HepG2 (cell line): ENCODE data around the gene TSKU. TPM values are rescaled to one million over a fixed set of nuclear protein-coding genes. Genes with fewer than 3 reads are reported as not detected.
A peak's percentile ranks its signal among the peaks of the same experiment; 100 is the strongest.

Experiments used
- ARID5B ChIP-seq: IDR thresholded peaks from 2 replicates; pipeline ENCODE4 v1.4.0; 2020; ENCODE audit warnings: mild to moderate bottlenecking, missing genetic modification reagents
- CBX1 ChIP-seq: IDR thresholded peaks from one replicate; pipeline ENCODE4 v1.6.1; 2016; ENCODE audit warnings: antibody characterized with exemption, low read depth
- CENPT ChIP-seq: sonication (generic); formaldehyde crosslinking; IDR thresholded peaks from 2 replicates; pipeline ENCODE4 v1.8.0; 2022; ENCODE audit warnings: low read depth, mild to moderate bottlenecking, moderate library complexity, missing genetic modification reagents
- FOXJ3 ChIP-seq: sonication (generic); formaldehyde crosslinking; IDR thresholded peaks from 2 replicates; pipeline ENCODE4 v1.4.0; 2020; ENCODE audit warnings: missing genetic modification reagents, mild to moderate bottlenecking, borderline replicate concordance
- GFI1 ChIP-seq: sonication (generic); formaldehyde crosslinking; IDR thresholded peaks from 2 replicates; pipeline ENCODE4 v1.5.0; 2020; ENCODE audit warnings: missing genetic modification reagents, mild to moderate bottlenecking, borderline replicate concordance
- HNRNPL ChIP-seq: fragments of 200-400 bp; formaldehyde crosslinking; IDR thresholded peaks from 2 replicates; pipeline ENCODE4 v1.6.1; 2017; ENCODE audit warnings: mild to moderate bottlenecking, low read depth, low read length
- IRF2 ChIP-seq: IDR thresholded peaks from 2 replicates; pipeline ENCODE4 v1.6.1; 2018; ENCODE audit warnings: missing genetic modification reagents, missing compliant biosample characterization
- MAF1 ChIP-seq: sonication (generic); formaldehyde crosslinking; IDR thresholded peaks from 2 replicates; pipeline ENCODE4 v1.5.0; 2020; ENCODE audit warnings: missing genetic modification reagents, borderline replicate concordance
- MAFG ChIP-seq: sonication (generic); formaldehyde crosslinking; IDR thresholded peaks from 2 replicates; pipeline ENCODE4 v1.5.1; 2020; ENCODE audit warnings: mild to moderate bottlenecking, missing genetic modification reagents
- NFAT5 ChIP-seq: sonication (generic); formaldehyde crosslinking; IDR thresholded peaks from 2 replicates; pipeline ENCODE4 v1.4.0; 2020; ENCODE audit warnings: missing genetic modification reagents
- PATZ1 ChIP-seq: sonication (generic); formaldehyde crosslinking; IDR thresholded peaks from 2 replicates; pipeline ENCODE4 v1.4.0; 2020; ENCODE audit warnings: missing genetic modification reagents
- PLSCR1 ChIP-seq: sonication (generic); formaldehyde crosslinking; IDR thresholded peaks from 2 replicates; pipeline ENCODE4 v1.5.0; 2020; ENCODE audit warnings: missing genetic modification reagents, mild to moderate bottlenecking, borderline replicate concordance
- RAD21 ChIP-seq: fragments of 450-650 bp; formaldehyde crosslinking; IDR thresholded peaks from 2 replicates; pipeline ENCODE4 v1.5.0; 2020; ENCODE audit warnings: mild to moderate bottlenecking
- SNAI1 ChIP-seq: sonication (generic); formaldehyde crosslinking; IDR thresholded peaks from 2 replicates; pipeline ENCODE4 v1.5.0; 2020; ENCODE audit warnings: mild to moderate bottlenecking, missing genetic modification reagents, borderline replicate concordance
- SP140L ChIP-seq: sonication (generic); formaldehyde crosslinking; IDR thresholded peaks from 2 replicates; pipeline ENCODE4 v1.4.0; 2020; ENCODE audit warnings: missing genetic modification reagents, borderline replicate concordance
- YY1 ChIP-seq: IDR thresholded peaks from 2 replicates; pipeline ENCODE4 v1.6.1; 2011; ENCODE audit warnings: low read length, low read depth, moderate library complexity, mild to moderate bottlenecking; ENCODE audit not compliant: insufficient read depth, insufficient replicate concordance
- ZNF598 ChIP-seq: sonication (generic); formaldehyde crosslinking; IDR thresholded peaks from 2 replicates; pipeline ENCODE4 v1.5.1; 2020; ENCODE audit warnings: mild to moderate bottlenecking, missing genetic modification reagents, borderline replicate concordance
- polyA plus RNA-seq, 8 experiments: library from polyadenylated mRNA; depleted of rRNA in 3 of 8; stranded (reverse) in 7 of 8; unstranded in 1 of 8; fragments of >200 nt; fragmentation: Illumina TruSeq in 4 of 8; extraction: Trizol in 4 of 8; gene quantifications; 2 replicates each; pipeline versions ENCODE4 v1.2.1 to v1.2.3, GENCODE V29; 2011 to 2016; ENCODE audit warnings: low read depth in 4 of 8, missing spikeins in 1 of 8, mixed read lengths in 1 of 8; ENCODE audit not compliant: insufficient read depth in 1 of 8
- total RNA-seq, 5 experiments: library from RNA; depleted of rRNA; stranded (reverse); fragments of >200 nt; fragmentation: Illumina TruSeq; extraction: Trizol; gene quantifications; 2 replicates each; pipeline ENCODE4 v1.2.3, GENCODE V29; 2016; ENCODE audit warnings: low read depth in 1 of 5

Gene TSKU
- total and polyA plus RNA-seq, 2 of the 13 experiments (the other 11 are each of a cell fraction or from before 2014, with no cell fraction given) = 20.3 to 21.4 TPM

- TF ChIP-seq ZNF598 (CRISPR knock-in tag) = peak; percentile 92; the same call in 1 of the 2 replicates
- TF ChIP-seq ARID5B (CRISPR knock-in tag) = peak; percentile 68
- TF ChIP-seq PLSCR1 (CRISPR knock-in tag) = no peak
- no peak for TF ChIP-seq SNAI1 (CRISPR knock-in tag)
- peak; percentile 72 for TF ChIP-seq YY1
- TF ChIP-seq PATZ1 (CRISPR knock-in tag) = peak; percentile 94
- TF ChIP-seq CBX1 = peak; percentile 39
- no peak for TF ChIP-seq NFAT5 (CRISPR knock-in tag)
- TF ChIP-seq GFI1 (CRISPR knock-in tag) = peak; percentile 49; the same call in 1 of the 2 replicates
- TF ChIP-seq IRF2 (CRISPR knock-in tag) = no peak
- TF ChIP-seq HNRNPL = 0 out of 2 replicates have a peak, but pooled peaks have one; percentile 60
- no peak for TF ChIP-seq SP140L (CRISPR knock-in tag)
- TF ChIP-seq MAFG (CRISPR knock-in tag) = no peak
- peak; percentile 99 for TF ChIP-seq RAD21 (CRISPR knock-in tag)
- no peak for TF ChIP-seq FOXJ3 (CRISPR knock-in tag)
- TF ChIP-seq MAF1 (CRISPR knock-in tag) = peak; percentile 82; the same call in 1 of the 2 replicates
- TF ChIP-seq CENPT = no peak
Observed at GRCh38 chr11:76799066-76799804, 16.1 kb downstream of the TSKU start (continued).
